Measurements from ENCODE around the gene ASB16.

Gene ASB16, protein sequence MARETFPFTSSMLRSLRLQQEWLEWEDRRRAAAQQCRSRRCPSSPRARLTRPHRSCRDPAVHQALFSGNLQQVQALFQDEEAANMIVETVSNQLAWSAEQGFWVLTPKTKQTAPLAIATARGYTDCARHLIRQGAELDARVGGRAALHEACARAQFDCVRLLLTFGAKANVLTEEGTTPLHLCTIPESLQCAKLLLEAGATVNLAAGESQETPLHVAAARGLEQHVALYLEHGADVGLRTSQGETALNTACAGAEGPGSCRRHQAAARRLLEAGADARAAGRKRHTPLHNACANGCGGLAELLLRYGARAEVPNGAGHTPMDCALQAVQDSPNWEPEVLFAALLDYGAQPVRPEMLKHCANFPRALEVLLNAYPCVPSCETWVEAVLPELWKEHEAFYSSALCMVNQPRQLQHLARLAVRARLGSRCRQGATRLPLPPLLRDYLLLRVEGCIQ

DNA sequence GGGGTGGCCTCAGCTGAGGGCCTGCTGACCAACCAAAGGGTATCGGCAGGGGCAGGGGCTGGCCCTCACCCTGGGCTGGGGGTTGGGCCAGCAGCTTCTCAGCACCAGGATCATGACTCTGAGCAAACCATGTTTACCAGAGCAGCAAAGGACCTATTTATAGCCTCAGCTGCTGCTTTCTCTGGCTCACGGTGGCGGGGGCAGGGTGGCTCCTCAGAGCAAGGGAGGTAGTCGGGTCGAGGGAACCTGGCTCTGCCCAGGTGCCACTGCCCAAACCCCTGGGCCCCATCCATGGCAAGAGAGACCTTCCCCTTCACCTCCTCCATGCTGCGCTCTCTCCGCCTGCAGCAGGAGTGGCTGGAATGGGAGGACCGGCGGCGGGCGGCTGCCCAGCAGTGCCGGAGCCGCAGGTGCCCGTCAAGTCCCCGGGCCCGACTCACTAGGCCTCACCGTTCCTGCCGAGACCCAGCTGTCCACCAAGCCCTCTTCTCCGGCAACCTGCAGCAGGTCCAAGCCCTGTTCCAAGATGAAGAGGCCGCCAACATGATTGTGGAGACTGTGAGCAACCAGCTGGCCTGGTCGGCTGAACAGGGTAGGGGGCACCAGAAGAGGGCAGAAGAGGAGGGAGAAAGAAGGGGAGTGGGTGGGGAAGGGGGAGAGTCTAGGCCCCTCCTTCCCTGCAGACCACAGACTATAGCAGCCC, at the start of gene ASB16:
ASB16 (plus strand) TSS at position 206 of the 703 bp plus-strand sequence; CDS start at position 292, 86 bp downstream.
- no peak within 1 kb of the TSS for H3K4me3 ChIP-seq (ENCODE audit: low read depth, low read length)
- no peak for DNase-seq
- H3K27ac ChIP-seq = no peak within 1 kb of the TSS
- TF ChIP-seq, protein P1, sequence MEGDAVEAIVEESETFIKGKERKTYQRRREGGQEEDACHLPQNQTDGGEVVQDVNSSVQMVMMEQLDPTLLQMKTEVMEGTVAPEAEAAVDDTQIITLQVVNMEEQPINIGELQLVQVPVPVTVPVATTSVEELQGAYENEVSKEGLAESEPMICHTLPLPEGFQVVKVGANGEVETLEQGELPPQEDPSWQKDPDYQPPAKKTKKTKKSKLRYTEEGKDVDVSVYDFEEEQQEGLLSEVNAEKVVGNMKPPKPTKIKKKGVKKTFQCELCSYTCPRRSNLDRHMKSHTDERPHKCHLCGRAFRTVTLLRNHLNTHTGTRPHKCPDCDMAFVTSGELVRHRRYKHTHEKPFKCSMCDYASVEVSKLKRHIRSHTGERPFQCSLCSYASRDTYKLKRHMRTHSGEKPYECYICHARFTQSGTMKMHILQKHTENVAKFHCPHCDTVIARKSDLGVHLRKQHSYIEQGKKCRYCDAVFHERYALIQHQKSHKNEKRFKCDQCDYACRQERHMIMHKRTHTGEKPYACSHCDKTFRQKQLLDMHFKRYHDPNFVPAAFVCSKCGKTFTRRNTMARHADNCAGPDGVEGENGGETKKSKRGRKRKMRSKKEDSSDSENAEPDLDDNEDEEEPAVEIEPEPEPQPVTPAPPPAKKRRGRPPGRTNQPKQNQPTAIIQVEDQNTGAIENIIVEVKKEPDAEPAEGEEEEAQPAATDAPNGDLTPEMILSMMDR (IDR thresholded peaks at IDR 0.05; ENCODE audit: low read depth, low read length, missing control alignments) = peak; percentile 4
- in situ Hi-C loops (cut with HindIII; ENCODE audit: low pct_ligation_motif_present, low sequenced_read_pairs) = no loop called here
- H3K27me3 ChIP-seq (replicated peaks) = no peaks in the 10 kb centered on the region
- H3K36me3 ChIP-seq (replicated peaks) = no peaks in the 10 kb centered on the region

DNA sequence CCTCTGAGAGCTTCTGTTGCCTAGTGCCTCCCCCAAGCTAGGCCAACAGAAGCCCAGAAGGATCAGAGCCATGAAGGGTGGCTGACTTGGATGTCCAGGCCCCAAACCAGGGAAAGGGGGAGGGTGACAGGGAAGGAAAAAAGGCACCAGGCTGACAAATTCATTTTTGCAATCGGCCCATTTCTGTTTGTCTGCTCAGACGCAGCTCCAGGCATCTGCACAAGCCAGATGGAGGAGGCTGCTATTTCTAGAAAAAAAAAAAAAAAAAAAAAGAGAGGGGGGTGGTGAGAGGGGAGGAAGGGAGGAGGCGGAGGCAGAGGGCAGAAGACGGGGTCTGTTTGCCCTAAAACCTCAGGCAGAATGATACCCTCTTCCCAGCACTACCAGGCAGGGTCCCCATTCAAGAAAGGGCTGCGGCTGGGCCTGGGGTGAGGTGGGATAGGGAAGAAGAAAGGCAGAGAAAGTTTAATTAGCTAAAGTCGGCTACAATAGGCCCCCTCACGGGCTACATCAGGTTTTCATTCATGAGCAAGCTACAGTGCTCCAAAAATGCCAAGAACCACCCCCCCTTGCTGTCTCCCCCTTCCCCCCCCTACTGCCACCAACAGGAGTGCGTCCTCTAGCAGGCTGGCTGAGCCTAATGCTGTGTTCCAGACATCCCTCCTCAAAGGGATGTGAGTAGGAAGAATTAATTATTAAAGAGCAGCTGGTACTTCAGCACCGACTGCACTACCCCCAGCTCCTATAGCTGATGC, 49.5 kb upstream of the ASB16 start:
- no peak overlapping the region for H3K27ac ChIP-seq
- H3K36me3 ChIP-seq (replicated peaks) = no peaks in the 10 kb centered on the region
- in situ Hi-C loops (cut with HindIII; ENCODE audit: low pct_ligation_motif_present, low sequenced_read_pairs) = no loop called here
- TF ChIP-seq, protein P1 (IDR thresholded peaks at IDR 0.05; ENCODE audit: low read depth, low read length, missing control alignments) = no peak
- DNase-seq = no peak
- no peak overlapping the region for H3K4me3 ChIP-seq (ENCODE audit: low read depth, low read length)
- no peaks in the 10 kb centered on the region for H3K27me3 ChIP-seq (replicated peaks)

DNA sequence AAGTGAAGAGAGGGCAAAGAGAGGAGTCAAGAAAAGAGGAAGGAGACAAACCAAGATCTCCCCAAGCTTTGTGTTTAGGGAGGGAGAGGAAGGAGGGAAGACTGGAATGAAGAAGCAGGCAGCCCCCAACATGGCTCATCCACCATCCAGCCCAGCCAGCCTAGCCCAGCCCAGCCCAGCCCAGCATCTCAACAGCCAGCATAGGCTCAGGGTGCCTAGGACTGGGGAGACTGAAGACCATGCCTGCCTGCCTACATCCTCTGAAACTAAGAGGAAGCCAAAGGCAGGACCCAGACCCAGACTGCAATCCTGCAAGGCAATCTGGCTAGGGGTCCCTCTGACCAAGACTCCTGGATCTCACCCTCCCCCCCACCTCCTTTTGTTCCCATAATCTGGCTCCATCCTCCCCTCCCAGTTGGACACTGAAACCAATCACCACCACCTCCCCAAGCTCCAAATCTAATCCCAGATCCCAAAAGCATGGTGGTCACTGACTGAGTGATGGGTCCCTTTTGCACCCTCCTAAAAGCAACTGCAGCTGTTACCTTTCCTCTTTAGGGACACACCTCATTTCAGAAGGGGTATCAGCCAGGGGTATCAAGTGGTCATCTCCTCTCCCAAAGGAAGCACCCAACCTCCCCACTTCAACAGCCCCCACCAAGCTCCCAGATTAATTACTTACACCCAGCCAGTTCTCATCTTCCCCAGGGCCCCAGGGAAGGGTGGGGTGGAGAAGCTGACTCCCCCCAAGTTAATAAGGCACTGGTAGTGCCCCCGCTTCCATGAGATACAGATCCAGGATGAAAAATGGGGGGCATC, 48.3 kb upstream of the ASB16 start:
- H3K36me3 ChIP-seq (replicated peaks) = no peaks in the 10 kb centered on the region
- DNase-seq = no peak
- H3K27ac ChIP-seq = no peak overlapping the region
- TF ChIP-seq, protein P1 (IDR thresholded peaks at IDR 0.05; ENCODE audit: low read depth, low read length, missing control alignments) = no peak
- peak overlapping the region; percentile 74 for H3K4me3 ChIP-seq (ENCODE audit: low read depth, low read length)
- in situ Hi-C loops (cut with HindIII; ENCODE audit: low pct_ligation_motif_present, low sequenced_read_pairs) = no loop called here
- no peaks in the 10 kb centered on the region for H3K27me3 ChIP-seq (replicated peaks)

DNA sequence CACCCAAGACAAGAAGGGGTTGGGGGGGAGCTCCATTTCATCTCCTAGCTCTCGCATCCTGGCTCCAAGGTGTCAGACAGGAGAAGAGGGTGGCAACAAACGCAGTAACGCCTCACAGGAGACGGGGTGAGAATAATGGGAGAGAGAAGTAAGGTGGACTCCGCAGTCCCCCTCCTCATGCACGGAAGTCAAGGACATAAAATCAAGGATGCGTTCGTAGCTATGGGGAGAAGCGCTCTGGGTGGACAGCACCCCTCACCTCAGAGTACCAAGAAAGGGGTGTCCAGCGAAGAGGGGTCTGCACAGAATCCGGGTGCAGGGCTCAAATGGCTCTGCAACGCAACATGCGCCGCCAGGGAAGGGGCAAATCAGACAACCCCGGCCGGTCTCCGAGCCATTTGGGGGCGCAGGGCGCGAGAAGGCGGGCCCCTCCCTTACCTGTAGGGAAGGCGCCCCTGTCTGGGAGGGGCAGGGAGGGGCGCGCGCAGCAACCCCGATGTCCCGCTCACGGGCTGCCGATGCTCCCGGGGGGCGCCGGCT, 47.6 kb upstream of the ASB16 start:
- H3K36me3 ChIP-seq (replicated peaks) = no peaks in the 10 kb centered on the region
- H3K27me3 ChIP-seq (replicated peaks) = no peaks in the 10 kb centered on the region
- in situ Hi-C loops (cut with HindIII; ENCODE audit: low pct_ligation_motif_present, low sequenced_read_pairs) = no loop called here
- TF ChIP-seq, protein P1 (IDR thresholded peaks at IDR 0.05; ENCODE audit: low read depth, low read length, missing control alignments) = no peak
- DNase-seq = no peak
- peak overlapping the region; percentile 84 for H3K27ac ChIP-seq
- H3K4me3 ChIP-seq (ENCODE audit: low read depth, low read length) = peak overlapping the region; percentile 74
